Adipocyte (in vitro differentiated cells): ENCODE measurements around the gene DMRT1.

Source experiments
- DNase-seq: peaks from one replicate; pipeline ENCODE4 v3.0.0-alpha.2; 2015; ENCODE audit warnings: low read depth
- H3K27me3 ChIP-seq: replicated peaks from 2 replicates; pipeline ENCODE4 v1.7.0; 2013; ENCODE audit warnings: mild to moderate bottlenecking, low read length, moderate library complexity; ENCODE audit not compliant: control insufficient read depth, insufficient read depth
- H3K36me3 ChIP-seq: 2 replicates; pipeline ENCODE4 v1.7.0; 2013; ENCODE audit warnings: low read length, mild to moderate bottlenecking, moderate library complexity; ENCODE audit not compliant: control insufficient read depth, insufficient read depth, severe bottlenecking
- H3K4me1 ChIP-seq: 2 replicates; pipeline ENCODE4 v1.7.0; 2013; ENCODE audit warnings: mild to moderate bottlenecking, low read length, moderate library complexity; ENCODE audit not compliant: control insufficient read depth, insufficient read depth
- H3K4me3 ChIP-seq: 2 replicates; pipeline ENCODE4 v1.7.0; 2013; ENCODE audit warnings: mild to moderate bottlenecking, low read length, moderate library complexity
- H3K9ac ChIP-seq: 2 replicates; pipeline ENCODE4 v1.7.0; 2013; ENCODE audit warnings: mild to moderate bottlenecking, low read length, moderate library complexity
- H3K9me3 ChIP-seq: 2 replicates; pipeline ENCODE4 v1.7.0; 2013; ENCODE audit warnings: mild to moderate bottlenecking, low read length, moderate library complexity; ENCODE audit not compliant: control insufficient read depth

DMRT1 gene

DNA sequence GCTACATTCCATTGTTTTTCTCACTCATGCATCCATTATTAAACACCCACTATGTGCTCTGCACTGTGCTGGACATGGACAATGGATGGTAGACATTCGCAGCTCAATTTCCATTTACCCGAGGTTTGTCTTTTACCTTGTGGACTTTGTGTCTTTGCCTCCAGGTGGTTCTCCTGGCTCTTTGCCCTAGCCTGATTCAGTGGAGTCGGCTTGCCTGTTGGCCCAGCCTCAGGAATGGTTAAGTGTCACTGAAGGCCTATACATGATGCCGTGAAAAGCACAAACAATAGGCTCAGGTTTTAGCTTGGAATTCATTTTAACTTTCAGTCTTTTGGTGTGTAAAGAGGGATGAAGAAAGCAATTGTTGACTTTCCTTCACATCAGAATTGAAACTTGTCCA, 118.4 kb downstream of the DMRT1 start:
- Histone ChIP-seq H3K9ac (no peak overlapping the region), H3K36me3 (no peaks in the 10 kb centered on the region), H3K4me1 (no peaks in the 10 kb centered on the region), H3K27me3 (peaks cover 36% of the 10 kb centered on the region), H3K9me3 (no peaks in the 10 kb centered on the region), H3K4me3 (no peak overlapping the region)
- no peak for DNase-seq

DNA sequence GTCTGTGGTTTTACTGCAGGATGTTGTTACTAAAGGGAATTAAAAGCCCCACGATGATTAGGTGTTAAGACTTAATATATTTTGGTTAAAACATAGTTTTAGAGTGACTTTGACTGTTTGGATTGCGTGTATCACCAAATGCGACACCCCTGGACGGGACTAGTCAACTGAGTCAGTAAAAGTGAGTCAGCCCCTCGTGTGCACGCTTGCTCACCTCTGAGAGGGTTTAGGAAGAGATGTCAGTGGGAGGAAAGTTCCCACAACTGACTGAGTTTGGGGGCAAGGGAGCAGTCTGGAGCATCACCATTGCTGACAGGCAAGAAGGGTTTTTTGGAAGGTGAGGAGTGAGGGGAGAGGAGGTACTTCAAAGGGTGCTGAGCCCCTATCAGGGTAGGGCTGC, 120.5 kb downstream of the DMRT1 start:
- DNase-seq, result no peak
- H3K4me1 ChIP-seq, result no peaks in the 10 kb centered on the region
- no peaks in the 10 kb centered on the region for H3K9me3 ChIP-seq
- H3K36me3 ChIP-seq, result no peaks in the 10 kb centered on the region
- H3K9ac ChIP-seq, result no peak overlapping the region
- peaks cover 49% of the 10 kb centered on the region for H3K27me3 ChIP-seq
- no peak overlapping the region for H3K4me3 ChIP-seq

- Histone ChIP-seq H3K36me3 (no peaks in the 10 kb centered on the region), H3K9me3 (no peaks in the 10 kb centered on the region), H3K4me1 (no peaks in the 10 kb centered on the region), H3K4me3 (no peak overlapping the region), H3K9ac (no peak overlapping the region), H3K27me3 (peaks cover 42% of the 10 kb centered on the region)
- no peak for DNase-seq
Observed at GRCh38 chr9:965497-965896, 124.0 kb downstream of the DMRT1 start.

GRCh38 chr9:966870-967269, 125.4 kb downstream of the DMRT1 start:
- H3K9me3 ChIP-seq, result no peaks in the 10 kb centered on the region
- peaks cover 36% of the 10 kb centered on the region for H3K27me3 ChIP-seq
- no peaks in the 10 kb centered on the region for H3K36me3 ChIP-seq
- H3K9ac ChIP-seq, result no peak overlapping the region
- no peak for DNase-seq
- H3K4me1 ChIP-seq, result no peaks in the 10 kb centered on the region
- H3K4me3 ChIP-seq, result no peak overlapping the region

GRCh38 chr9:967436-967835, 125.9 kb downstream of the DMRT1 start:
- Histone ChIP-seq H3K4me1 (no peaks in the 10 kb centered on the region), H3K4me3 (peak overlapping the region; percentile 71)

DNA sequence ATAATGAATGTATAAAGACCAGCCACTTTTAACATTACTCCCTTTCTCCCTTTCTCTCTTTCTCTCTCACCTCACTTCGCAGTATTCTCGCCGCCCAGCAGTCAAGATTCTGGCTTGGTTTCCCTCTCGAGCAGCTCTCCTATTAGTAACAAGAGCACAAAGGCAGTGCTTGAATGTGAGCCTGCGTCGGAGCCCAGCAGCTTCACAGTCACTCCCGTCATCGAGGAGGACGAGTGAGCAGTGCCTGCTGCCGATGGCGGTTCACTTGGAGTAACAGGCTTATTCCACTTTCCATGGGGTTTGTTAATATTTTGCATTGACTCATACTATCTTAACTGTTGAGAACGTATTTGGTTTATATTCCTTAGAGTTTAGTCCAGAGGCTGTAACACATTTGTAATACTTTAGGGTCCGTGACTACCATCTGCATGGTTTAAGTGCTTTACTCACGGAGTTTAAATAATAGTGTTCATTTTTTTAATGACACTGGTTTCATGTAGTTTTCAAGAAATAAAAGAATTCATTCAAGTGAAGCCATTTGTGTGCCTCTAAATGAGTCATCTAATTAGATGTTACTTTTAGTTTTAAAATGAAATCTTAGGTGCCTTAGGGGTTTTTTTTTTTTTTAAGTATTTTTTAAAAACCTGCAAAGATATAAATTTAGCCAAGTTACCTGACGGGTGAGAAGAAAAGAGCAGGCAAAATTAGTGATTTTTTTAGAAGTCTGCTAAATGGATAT, 126.6 kb downstream of the DMRT1 start:
- Histone ChIP-seq H3K9me3 (no peaks in the 10 kb centered on the region), H3K9ac (no peak overlapping the region), H3K36me3 (no peaks in the 10 kb centered on the region), H3K27me3 (peaks cover 47% of the 10 kb centered on the region), H3K4me1 (no peaks in the 10 kb centered on the region), H3K4me3 (peak overlapping the region; percentile 71)
- peak; percentile 1 for DNase-seq

More at GRCh38 chr9:967436-967835, 125.9 kb downstream of the DMRT1 start:
- Histone ChIP-seq H3K27me3 (peaks cover 41% of the 10 kb centered on the region), H3K9ac (no peak overlapping the region), H3K36me3 (no peaks in the 10 kb centered on the region), H3K9me3 (no peaks in the 10 kb centered on the region)
- DNase-seq, result no peak

- Histone ChIP-seq H3K27me3 (peaks cover 54% of the 10 kb centered on the region), H3K9me3 (no peaks in the 10 kb centered on the region), H3K9ac (no peak overlapping the region), H3K36me3 (no peaks in the 10 kb centered on the region), H3K4me1 (no peaks in the 10 kb centered on the region), H3K4me3 (no peak overlapping the region)
- DNase-seq, result no peak
Observed at GRCh38 chr9:969310-970150, 128.0 kb downstream of the DMRT1 start.

- no peaks in the 10 kb centered on the region for H3K36me3 ChIP-seq
- H3K9ac ChIP-seq, result no peak overlapping the region
- no peak for DNase-seq
- no peak overlapping the region for H3K4me3 ChIP-seq
- no peaks in the 10 kb centered on the region for H3K9me3 ChIP-seq
- peaks cover 58% of the 10 kb centered on the region for H3K27me3 ChIP-seq
- H3K4me1 ChIP-seq, result no peaks in the 10 kb centered on the region
Observed at GRCh38 chr9:970151-970996, 128.9 kb downstream of the DMRT1 start.

DNA sequence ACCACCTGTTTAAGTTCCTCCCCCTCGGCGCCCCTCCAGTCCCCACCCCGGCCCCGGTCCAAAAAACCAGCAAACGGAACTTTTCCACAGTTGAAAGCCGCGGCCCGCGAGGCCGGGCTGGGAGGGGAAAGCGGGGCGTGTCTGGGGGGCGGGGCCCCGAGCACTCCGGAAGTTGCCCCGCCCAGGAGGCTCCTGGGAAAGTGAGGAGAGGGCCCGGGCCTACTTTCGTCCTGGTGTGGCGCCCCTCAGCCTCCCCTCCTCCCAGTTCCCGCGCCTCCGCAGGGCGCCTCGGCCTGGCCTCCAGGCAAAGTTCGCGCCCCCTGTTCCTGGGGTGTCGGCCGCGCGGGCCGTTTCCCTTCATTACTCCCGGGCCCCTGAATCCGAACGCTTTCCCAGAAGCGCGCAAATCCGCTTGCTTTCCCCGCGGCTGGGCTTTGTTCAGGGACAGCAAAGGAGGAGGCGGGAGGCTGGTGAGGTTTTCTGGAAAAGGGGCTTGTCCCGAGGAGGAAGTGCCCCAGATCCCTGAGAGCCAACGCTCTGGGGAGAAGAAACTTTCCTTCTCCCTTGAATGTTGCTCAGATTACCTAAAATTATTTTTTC, 130.5 kb downstream of the DMRT1 start:
- H3K9ac ChIP-seq, result peak overlapping the region; percentile 64

DNA sequence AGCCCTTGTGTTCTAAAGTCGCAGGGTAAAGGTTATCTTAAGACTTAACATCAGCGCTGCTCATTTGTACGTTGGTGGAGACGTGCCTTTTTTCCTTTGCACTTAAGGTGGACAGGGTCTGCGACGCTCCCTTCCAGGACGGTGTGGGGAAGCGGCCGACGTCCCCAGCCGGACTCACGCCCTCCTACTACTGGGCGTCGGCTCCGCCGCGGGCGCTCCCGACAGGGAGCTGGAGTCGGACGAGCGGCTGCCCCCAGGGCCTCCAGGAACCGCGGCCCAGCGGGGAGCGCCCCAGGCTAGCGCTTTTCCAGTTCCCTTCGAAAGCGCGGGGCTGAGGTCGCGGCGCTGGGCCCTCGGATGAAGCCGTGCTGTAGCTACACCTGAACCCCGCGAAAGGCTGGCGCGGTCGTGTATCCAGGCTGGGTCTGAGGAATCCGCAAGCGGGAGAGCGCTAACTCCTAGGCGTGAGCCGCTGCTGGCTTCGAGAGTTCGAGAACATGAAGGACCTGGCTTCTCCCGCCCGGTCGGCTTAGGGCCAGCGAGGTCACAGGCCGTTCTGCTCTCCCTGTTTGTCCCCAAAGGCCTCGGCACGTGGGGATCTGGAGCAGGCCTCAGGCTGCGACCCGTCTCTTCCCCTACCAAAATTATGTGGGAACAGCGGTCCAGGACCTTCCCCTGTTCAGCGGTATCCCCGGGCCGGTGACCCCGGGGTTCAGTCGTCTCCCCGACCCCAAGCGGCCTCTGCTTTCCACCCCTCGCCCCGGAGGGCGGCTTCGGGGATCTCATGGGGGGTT, 131.2 kb downstream of the DMRT1 start:
- no peaks in the 10 kb centered on the region for H3K36me3 ChIP-seq
- peak overlapping the region; percentile 69 for H3K4me3 ChIP-seq
- no peak for DNase-seq
- peaks cover 54% of the 10 kb centered on the region for H3K27me3 ChIP-seq
- H3K9ac ChIP-seq, result peak overlapping the region; percentile 64
- H3K4me1 ChIP-seq, result peaks cover 3% of the 10 kb centered on the region
- no peaks in the 10 kb centered on the region for H3K9me3 ChIP-seq

More for the DNA sequence above, 130.5 kb downstream of the DMRT1 start:
- peaks cover 3% of the 10 kb centered on the region for H3K4me1 ChIP-seq
- no peaks in the 10 kb centered on the region for H3K9me3 ChIP-seq
- H3K27me3 ChIP-seq, result peaks cover 51% of the 10 kb centered on the region
- DNase-seq, result no peak
- peak overlapping the region; percentile 69 for H3K4me3 ChIP-seq
- no peaks in the 10 kb centered on the region for H3K36me3 ChIP-seq
